ENCODE data around the gene ARMS2.
A peak's percentile ranks its signal among the peaks of the same experiment; 100 is the strongest.

Gene ARMS2

DNA sequence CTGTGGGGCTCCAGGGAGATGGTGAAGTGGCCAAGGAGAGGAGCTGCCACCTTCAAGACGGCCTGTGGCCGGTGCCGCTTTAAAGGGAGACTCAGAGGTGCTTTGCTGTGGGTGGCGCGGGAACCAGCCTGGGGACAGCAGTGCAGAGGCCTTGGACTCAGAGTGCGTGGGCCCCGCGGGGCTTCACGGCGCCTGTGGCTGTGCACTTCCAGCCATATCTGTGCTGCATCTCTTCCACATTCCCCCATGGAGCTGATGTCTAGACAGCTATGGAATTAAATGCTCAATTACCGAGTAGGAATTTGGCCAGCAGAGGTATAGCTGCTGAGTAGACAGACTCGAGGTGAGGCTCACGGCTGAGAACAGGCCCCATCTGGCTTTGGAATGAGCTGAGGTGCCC, 48.6 kb downstream of the ARMS2 start:
- no peak for DNase-seq (ENCODE audit: extremely low read depth, low read depth)
- TF ChIP-seq, protein P1, sequence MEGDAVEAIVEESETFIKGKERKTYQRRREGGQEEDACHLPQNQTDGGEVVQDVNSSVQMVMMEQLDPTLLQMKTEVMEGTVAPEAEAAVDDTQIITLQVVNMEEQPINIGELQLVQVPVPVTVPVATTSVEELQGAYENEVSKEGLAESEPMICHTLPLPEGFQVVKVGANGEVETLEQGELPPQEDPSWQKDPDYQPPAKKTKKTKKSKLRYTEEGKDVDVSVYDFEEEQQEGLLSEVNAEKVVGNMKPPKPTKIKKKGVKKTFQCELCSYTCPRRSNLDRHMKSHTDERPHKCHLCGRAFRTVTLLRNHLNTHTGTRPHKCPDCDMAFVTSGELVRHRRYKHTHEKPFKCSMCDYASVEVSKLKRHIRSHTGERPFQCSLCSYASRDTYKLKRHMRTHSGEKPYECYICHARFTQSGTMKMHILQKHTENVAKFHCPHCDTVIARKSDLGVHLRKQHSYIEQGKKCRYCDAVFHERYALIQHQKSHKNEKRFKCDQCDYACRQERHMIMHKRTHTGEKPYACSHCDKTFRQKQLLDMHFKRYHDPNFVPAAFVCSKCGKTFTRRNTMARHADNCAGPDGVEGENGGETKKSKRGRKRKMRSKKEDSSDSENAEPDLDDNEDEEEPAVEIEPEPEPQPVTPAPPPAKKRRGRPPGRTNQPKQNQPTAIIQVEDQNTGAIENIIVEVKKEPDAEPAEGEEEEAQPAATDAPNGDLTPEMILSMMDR (IDR thresholded peaks at IDR 0.05; ENCODE audit: low read depth, low read length): no peak

DNA sequence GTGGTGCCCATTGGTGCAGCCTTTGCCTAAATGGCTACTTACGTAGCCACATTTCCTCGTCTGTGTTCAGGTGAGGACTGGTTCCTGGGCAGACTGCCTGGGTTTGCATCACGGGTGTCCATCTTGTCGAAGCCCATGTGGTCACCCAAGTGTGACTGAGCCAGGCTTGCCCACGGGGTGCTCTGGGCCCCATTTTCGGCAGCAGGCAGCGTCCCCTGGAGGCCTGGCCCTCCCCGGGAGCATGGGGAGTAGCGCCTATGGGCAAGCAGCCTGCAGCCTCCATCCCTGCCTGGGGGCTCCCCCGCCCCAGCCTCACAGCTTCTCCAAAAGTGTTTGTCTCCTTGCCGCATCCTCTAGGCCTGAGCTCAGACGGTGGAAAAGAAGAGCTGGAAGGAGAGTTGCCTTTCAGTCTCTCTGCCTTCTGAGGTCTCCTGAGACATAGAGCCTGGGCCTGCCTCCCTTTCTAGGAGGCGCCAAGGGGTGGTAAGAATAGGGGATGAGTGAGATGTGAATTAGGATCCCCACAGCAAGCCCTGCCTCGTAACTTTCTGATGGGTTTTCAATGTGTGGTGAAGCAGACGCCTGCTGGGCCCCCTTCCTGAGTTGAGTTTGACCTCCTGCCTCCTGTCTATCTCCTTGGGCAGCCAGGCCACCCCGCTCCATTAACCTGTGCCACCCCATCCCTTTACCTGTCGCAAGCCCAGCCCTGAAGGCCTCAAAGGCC, 49.6 kb downstream of the ARMS2 start:
- no peak for DNase-seq (ENCODE audit: extremely low read depth, low read depth)
- TF ChIP-seq, protein P1 (IDR thresholded peaks at IDR 0.05; ENCODE audit: low read depth, low read length): no peak

DNA sequence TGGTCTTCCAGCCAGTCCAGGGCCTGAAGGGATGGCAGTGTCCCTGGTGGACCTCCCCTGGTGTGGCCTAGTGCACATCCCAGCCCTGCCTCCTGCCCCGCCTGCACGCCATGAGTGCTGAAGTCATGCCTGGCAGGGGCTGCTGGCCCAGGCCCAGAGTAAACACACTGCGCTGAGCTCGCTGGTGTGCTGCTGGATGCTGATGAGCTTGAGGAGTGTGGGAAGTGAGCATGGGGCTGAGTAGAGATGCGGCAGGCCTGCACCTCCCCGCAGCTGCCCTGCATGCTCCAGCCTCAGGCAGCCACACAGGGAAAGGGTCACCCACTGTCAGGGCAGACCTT, 50.1 kb downstream of the ARMS2 start:
- TF ChIP-seq, protein P1 (IDR thresholded peaks at IDR 0.05; ENCODE audit: low read depth, low read length): no peak
- peak; percentile 72 for DNase-seq (ENCODE audit: extremely low read depth, low read depth)

DNA sequence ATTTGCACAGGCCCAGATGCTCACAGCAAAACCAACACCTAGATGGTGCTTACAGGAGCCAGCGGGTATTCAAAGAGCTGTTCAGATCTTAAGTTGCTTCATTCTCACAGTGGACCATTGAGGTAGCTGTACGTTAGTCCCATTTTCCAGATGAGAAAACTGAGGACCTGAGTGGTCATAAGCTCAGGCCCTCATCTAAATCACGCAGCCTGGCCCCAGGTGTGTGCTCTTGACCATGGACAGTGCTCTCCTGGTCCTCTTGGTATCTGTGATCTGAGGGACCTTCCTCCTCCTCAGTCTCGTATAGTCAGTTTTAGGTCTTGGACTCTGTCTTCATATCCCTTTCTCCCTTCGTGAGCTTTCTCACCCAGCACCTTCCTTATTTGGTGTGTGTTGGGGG, 50.6 kb downstream of the ARMS2 start:
- no peak for DNase-seq (ENCODE audit: extremely low read depth, low read depth)
- TF ChIP-seq, protein P1 (IDR thresholded peaks at IDR 0.05; ENCODE audit: low read depth, low read length): no peak

DNA sequence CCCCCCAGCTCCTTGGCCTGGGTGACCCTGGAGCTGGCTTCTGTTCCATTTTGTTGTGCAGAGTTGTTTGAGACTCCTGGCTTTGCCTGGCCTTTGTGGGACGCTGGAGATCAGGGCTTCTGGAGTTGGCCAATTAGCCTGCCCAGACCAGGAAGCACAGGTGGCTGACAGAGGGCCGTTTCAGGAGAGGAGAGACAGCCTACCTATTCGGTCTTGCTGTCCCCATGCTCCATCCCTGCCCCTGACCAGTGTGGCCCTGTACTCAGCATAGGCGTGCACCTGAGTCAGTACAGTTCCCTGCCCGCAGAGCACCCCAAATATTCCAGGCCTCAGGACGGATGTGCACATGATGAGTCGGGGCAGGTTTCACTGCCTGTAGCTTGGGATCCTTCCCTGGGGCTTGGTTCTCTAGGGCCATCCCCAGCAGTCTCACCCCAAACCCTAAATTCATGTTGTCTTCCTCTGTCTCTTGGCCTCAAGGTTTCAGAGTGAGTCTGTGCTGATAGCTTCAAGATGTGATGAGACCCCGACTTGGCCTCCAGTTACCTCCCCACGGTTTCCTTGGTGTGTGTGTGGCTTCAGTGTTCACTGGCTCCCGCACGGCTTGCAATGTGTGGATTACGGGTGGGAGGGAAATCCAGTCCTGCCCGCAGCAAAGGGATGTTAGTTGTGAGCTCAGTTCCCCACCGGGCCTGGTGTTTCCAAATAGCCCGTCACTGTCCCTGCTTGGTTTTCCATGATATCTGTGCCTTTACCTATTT, 51.6 kb downstream of the ARMS2 start:
- DNase-seq (ENCODE audit: extremely low read depth, low read depth): no peak
- TF ChIP-seq, protein P1 (IDR thresholded peaks at IDR 0.05; ENCODE audit: low read depth, low read length): no peak
